NCI-H2227 treated with DMSO at 0.1 percent for 48 hours (cell line): ENCODE results near the gene KNDC1.
"Not testable (repeated sequence)": the region's sequence is repeated elsewhere in the genome, so short reads cannot be mapped to it uniquely, and the experiment has no call there.

ENCODE experiments used
- DNase-seq: peaks from one replicate; lab custom pipeline; 2025; lab: John Stamatoyannopoulos, UW

Gene KNDC1, protein sequence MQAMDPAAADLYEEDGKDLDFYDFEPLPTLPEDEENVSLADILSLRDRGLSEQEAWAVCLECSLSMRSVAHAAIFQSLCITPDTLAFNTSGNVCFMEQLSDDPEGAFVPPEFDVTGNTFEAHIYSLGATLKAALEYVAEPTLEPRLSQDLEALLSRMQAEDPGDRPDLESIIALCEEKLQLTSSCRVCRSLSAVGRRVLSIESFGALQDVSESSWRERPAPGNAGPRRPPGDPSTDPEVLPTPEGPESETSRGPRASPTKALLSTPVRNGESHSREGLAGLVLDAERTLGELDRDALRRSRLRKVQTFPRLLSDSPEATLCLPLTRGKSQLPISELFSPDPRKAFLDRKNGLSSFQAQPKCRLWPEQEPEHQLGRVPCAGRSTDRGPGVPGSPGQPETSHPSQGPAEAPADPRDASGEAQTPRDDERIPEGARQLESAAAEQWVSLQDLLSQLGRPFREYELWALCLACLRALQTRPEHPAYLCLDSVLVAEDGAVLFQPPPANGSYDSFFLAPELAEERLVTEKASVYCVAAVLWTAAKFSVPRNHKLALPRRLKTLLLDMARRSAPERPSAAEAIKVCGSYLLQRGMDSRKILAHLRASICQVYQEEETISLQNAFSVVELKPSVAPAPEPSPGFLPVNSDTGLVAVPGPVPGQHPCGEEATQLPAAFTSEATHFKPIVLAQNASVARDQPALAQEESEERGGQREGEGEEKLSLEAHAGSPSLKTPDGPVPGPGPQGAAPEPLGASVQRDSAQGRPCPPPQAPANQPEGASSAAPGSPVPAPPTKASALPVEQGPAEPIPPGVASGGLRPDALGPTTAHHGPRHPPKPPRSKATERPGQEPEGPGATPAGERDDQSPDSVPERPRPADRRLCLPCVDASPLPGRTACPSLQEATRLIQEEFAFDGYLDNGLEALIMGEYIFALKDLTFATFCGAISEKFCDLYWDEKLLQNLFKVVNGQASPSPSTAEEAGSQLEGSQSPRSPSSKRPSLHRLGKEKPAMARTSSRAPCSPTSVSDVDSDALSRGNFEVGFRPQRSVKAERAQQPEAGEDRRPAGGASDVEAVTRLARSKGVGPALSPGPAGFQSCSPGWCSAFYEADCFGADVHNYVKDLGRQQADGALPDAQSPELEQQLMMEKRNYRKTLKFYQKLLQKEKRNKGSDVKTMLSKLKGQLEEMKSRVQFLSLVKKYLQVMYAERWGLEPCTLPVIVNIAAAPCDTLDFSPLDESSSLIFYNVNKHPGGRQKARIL (N-terminal part only)

DNA sequence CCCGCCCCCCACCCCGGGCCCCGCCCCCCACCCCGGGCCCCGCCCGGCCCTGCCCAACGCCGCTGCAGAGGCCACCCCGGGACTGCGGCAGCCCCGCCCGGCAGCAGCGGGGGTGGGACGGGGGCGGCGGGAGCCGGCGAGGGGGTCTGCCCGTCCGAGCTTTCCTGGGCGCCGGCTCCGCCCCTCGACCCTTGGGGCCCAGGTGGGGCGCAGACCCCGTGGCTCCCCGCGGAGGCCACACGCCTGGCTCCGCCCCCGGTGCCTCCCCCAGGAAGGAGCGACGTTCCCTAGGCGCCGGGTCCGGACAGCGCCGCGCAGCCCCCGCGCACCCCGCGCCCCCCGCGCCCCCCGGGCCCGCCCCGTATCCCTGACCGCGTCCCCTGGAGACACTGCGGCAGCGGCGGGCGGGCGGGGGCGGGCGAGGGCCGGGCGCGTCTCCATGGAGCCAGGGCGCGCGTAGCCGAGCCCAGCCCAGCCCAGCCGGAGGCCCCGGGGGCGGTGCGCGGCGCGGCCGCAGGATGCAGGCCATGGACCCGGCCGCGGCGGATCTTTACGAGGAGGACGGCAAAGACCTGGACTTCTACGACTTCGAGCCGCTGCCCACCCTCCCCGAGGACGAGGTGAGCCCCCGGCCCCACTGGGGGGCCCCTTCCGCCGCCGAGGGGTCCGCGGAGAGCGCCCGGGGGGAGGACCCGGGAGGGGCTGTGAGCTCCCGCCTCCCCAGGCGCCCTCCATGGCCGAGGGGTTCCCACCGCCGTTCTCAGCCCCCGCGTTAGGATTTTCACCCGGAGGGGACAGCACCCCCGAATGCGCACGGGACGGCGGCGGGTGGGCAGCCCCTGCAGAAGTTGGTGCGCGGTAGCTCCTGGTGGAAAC, at the start of gene KNDC1:
TSS of gene KNDC1 (plus strand) at position 270 of the 876 bp plus-strand sequence. CDS start at position 519, 249 bp downstream.
- DNase-seq: no peak

DNA sequence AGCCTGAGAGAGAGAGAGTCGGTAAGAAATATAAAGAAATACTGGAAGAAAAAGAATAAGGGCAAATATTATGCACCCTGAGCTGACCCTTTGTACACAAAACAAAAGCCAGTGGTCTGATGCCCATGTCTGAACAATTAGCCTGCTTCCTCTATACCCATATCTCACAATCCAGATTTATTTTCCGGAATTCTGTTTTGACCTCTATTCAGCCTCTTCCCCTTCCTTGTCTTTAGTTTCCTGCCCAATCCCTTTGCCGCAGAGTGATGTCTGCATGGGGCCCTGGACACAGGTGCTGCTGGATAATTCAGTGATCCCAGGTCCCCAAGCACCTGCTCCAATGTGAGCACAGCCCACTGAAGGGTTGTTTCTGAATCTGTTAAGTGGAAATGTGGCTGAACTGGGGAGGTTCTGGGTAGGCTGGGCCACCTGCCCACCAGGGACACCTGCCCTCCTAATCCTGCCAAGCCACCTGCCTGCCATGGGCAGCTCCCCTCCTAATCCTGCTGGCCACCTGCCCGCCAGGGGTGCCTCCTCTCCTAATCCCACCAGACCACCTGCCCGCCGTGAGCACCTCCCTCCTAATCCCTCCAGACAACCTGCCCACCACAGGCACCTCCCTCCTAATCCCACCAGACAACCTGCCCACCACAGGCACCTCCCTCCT, 49.3 kb upstream of the KNDC1 start:
- no peak for DNase-seq

DNA sequence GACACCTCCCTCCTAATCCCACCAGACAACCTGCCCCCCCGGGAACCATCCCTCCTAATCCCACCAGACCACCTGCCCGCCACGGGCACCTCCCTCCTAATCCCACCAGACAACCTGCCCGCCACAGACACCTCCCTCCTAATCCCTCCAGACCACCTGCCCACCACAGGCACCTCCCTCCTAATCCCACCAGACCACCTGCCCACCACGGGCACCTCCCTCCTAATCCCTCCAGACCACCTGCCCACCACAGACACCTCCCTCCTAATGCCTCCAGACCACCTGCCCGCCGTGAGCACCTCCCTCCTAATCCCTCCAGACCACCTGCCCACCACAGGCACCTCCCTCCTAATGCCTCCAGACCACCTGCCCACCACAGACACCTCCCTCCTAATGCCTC, 48.4 kb upstream of the KNDC1 start:
- DNase-seq: not testable (repeated sequence)

DNA sequence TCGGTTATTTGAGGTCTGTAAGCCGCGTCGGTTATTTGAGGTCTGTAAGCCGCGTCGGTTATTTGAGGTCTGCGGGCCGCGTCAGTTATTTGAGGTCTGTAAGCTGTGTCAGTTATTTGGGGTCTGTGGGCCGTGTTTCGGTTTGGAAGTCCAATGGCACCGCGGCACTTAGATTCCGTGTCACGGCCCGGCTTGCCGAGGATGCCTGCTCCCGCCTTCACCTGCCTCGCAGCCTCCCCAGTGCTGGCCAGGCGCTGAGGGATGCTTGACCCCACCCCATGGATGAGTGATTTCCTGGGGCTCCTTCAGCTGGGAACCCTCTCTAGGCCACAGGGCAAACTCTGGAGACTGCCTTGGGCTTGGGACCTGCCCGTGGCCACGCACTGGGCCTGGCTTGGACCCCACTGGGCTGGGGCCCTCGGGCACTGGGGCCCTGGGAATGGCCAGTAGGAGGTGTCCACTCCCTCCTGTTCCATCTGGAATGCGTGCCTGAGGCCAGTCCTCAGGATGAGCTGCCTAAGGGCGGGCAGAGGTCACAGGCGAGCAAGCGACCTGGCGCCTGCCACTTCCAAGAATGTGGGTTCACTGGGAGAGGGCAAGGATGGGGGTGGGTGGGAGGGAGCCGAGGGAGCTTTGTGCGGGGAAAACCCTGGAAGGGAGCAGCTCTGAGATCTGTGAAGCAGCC, 46.7 kb upstream of the KNDC1 start:
- DNase-seq: no peak

DNA sequence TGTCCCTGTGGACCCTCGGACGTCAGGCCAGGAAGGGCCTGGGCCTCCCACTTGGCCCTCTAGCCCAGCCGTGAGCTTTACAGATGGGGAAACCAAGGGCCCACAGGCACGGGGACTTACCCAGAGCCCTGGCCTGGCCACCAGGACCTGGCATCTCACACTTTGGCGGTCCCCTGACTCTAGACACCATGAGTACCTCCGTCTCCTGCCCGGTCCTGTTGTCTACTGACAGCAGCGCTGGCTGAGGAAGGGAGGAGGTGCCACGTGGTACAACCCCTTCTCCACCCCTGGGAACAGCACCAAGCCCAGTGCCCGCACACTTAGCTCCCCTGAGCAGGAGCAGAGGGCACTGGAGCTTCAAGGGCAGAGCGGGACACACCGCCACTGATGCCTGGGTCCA, 46.2 kb upstream of the KNDC1 start:
- DNase-seq: no peak

DNA sequence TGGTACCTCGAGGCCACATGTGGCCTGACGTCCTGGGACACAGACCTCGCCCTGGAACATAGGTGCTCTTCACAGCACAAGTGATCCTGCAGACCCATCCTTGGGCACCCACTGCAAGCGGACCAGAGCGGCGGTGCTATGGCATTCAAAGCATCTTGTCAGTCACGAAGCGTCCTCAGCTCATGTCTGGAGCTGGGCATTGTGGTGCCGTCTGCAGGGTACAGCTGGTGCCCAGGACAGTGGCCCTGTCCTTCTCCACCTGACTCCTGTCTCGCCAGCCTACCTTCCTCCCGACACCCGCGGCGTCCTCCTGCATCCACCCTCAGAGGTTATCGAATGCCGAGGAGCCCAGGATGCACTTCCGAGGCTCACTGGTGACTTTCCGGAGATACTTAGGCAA, 45.8 kb upstream of the KNDC1 start:
- DNase-seq: no peak

DNA sequence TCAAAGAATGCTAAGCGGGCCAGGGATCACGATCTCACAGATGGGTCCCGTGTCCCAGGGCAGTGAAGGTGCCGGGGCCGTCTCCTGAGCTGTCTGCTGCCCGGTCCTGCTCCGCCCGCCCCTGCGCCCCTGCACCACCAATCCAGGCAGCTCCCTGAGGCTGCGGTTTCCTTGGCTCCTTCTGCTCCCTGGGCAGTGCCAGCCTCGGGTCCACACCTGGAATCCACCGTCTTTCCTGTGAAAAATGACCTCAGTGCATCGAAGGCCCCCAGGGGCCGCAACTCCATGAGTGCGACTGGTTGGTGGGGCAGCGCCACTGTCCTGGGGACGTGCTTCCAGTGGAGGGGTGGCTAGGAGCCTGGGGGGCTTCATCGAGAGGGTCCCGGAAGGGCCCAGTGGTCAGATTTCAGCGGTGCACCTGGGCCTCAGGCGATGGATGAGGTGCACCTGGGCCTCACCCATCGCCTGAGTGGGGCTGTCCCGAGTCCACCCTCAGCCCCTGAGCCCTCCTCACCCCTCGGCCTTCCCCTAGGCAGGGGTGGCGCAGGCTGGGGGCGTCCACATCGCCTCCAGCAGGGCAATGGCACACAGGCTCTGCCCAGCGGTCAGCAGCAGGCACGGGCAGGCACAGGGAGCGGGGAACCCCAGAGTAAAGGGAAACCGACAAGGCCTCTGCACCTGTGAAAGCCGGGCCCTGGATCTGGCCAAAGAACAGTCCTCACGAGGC, 45.1 kb upstream of the KNDC1 start:
- no peak for DNase-seq

DNA sequence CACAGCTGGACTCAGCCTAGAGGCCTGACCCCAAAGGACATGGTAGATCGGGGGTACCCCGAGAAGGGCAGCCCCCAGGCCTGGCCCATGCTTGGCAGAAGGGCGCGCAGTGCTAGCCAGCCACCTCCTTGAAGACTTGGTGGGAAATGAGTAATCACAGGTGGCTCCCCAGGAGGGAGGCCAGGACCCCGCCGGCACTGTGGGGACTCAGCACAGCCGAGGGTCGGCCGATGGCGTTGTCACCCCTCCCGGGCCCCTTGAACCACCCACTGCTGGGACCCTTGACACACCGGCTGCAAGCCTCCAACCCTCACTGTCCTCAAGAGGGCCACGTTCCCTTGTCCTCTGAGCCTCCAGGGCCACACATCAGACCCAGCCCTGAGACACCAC, 44.6 kb upstream of the KNDC1 start:
- DNase-seq: no peak

DNA sequence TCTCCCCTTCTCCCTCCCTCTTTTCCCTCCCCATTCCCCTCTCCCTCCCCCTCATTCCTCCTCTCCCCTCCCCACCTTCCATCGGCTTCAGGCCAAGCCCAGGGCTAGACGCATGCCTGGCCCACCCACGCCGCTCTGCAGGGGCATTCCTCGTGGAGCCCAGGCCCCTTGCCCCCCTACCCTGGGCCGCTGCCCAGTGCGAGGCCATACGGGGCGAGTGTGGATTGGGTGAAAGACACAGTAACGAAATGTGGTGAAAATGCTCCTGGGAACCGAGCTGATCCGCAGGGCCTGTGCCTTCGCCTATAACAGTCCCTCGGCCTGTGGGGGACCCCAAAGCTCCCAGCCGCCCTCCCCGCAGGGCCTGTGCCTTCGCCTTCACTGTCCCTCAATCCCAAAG, 44.0 kb upstream of the KNDC1 start:
- no peak for DNase-seq

DNA sequence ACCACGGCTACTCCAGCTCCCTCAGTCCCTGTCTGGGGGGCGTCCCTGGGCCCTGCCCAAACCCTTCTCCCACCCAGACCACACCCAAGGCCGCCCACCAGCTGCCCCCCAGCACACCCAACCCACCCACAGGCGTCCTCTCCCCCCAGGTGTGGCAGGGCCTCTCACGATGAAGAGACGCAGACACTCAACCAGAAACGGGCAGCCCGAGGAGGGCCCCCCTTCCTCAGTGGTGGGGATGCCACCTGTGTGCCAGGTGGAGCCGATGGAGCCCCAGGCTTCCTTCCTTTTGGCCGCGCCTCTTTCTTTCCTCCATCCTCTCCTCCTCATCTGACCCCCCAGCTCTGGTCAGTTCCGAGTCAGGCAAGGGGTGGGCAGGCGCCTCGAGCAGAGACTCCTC, 43.6 kb upstream of the KNDC1 start:
- DNase-seq: no peak

DNA sequence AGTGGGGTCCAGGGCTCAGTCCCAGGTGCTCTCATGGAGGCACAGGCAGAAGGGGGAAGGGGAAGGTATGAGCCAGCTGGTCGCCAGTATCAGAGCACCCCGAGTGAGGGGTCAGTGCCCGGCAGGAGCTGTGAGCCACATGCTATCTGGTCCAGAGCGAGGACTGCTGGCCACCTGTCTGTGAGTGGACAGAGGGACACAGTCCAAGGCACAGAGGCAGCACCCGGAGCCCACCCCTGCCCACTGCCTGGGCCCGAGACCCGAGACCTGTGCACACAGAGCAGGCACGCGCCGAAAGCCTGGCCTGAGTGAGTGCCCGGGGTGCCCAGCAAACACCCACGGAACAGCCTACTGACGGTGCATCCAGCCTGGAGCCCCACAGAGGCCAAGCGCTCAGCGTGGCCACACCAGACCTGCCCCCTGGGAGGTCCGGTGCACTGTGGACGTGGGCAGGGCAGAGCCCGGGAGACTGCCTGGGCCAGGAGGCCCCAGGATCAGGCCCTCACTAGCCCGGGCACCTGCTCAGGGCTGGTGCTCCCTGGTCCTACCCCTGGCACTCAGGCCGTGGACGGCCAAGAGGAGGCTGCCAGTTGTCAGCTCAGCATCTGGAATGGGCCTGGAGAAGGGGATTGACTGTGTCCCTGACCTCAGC, 42.9 kb upstream of the KNDC1 start:
- no peak for DNase-seq

DNA sequence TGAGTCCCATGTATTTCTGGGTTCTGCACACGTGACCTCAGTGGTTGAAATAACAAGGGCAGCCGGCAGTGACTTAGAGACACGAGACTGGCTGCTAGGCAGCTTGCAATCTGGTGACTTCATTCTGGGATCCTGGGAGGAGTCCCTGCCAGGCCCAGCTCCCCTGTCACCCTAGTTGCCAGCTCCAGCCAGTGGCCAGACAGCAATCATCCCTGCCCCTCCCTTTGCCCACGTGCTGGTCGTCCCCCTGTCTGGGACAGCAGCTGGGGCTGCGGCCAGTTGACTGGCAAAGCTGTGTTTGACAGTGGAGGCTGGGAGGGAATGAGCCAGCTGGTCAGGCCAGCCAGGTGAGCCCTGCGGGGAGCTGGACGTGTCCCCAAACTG, 42.3 kb upstream of the KNDC1 start:
- DNase-seq: no peak

DNA sequence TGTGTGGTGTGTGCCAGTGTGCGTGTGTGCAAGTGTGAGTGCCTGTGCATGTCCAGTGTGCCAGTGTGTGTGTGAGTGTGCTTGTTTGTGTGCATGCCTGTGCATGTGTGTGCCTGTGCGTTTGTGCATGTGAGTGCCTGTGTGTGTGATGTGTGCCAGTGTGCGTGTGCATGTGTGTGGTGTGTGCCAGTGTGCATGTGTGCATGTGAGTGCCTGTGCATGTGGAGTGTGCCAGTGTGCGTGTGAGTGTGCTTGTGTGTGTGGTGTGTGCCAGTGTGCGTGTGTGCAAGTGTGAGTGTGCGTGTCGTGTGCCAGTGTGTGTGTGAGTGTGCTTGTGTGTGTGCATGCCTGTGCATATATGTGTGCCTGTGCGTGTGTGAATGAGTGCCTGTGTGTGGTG, 38.5 kb upstream of the KNDC1 start:
- DNase-seq: no peak

DNA sequence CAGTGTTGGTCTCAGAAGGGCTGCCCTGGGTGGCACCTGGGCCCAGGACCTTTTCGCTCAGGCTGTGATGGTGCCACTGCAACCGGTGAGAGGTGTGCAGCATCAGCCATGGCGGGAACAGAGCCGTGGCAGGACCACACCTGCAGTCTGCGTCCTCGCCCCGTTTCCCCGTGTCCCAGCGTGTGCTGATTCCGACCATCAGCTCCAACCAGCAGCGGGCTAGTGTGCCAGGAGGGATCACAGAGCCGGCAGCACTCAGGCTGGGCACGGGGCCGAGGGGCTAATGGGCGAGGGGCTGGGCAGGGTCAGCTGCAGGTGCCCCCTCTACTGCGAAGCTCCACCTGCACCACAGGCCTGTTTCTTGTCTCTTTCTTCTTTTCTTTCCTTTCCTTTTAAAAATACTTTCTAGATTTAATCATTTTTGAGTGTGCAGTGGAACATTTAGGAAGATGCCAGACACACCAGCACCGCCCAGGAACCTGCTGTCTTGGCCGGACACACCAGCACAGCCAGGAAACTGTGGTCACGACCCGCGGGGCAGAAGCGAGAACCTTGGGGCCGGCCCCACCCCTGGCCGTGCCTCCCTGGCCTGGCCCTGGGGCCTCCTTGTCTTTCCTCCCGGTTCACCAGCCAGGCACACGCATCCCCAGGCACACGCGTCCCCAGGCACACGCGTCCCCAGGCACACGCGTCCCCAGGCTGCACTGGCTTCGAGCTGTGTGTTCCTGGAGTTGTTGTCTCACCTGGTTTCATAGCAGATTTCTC, 37.7 kb upstream of the KNDC1 start:
- no peak for DNase-seq

DNA sequence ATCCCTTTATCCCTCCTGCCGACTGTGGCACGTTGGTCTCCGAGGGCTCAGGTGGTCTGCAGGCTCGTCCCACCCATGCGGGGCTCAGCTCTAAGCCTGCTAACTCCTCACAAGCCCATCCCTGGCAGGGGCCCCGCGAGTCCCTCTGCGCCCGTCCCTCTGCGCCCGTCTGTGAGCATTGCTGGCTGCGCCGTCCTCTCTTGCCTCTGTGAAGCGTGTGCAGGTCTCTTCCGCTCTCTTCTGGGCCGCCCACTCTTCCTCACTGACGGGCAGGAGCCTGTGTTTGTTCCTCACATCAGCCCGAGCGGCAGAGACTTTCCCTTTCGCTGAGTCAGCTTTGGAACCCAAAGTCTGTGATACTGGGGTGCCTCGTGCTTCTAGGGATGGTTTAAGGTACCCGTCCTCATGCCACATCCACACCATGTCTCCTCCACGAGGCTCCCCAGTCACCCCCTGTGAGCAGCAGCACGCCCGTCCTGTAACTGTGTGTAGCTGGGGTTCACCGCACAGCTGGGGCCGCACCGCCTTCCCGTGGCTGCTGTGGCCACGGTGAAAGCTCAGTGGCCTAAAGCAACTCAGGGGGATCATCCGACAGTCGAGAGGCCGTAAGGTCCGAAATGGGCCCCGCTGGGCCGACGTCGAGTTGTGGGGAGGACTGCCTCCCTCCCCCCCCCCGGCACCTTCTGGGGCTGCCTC, 36.8 kb upstream of the KNDC1 start:
- no peak for DNase-seq

DNA sequence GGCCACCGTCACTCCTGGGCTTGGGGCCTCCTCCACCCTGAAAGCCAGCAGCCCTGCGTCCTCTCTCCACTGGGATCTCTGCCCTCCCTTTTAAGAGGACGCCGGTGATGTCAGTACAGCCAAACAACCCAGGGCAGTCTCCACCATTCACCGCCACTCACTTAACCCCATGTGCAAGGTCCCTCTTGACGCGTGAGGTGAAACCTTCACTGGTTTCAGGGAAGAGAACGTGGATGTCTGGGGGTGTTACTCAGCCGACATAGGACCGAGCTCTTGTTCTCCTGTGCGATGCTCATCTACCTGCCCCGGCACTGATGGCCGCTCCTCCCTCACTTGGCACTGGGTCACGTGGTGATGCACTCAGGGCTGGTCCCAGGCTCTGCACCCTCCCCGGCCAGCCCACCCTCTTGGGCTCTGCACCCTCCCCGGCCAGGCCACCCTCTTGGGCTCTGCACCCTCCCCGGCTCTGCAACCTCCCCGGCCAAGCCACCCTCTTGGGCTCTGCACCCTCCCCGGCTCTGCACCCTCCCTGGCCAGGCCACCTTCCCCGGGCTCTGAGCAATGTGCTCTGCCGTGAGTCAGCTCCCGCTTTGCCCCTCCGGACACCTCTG, 36.2 kb upstream of the KNDC1 start:
- DNase-seq: no peak
